SK-N-SH (cell line): ENCODE results near the gene TRIM54. TPM values are rescaled to one million over a fixed set of nuclear protein-coding genes. Genes with fewer than 3 reads are reported as not detected.

Experiments
- CTCF ChIA-PET: fragments of 300-600, 350-600 bp; formaldehyde crosslinking; extraction: SDS; loops from one replicate; lab custom pipeline; 2021; lab: Yijun Ruan, JAX
- POLR2A ChIA-PET: fragments of 350-600 bp; sonication (Branson Sonifier 250); formaldehyde crosslinking; extraction: SDS; loops from one replicate; lab custom pipeline; 2020; ENCODE audit warnings: antibody characterized with exemption, inconsistent platforms; lab: Yijun Ruan, JAX
- DNase-seq: peaks from one replicate; pipeline ENCODE4 v3.0.0; 2012
- H2AFZ ChIP-seq: fragments of 200-600 bp; sonication (generic); 2 replicates; pipeline ENCODE4 v1.8.1; 2016; ENCODE audit warnings: antibody characterized with exemption, mild to moderate bottlenecking, low read depth
- H3F3A ChIP-seq: fragments of 200-600 bp; sonication (generic); replicated peaks from 2 replicates; pipeline ENCODE3; 2016; ENCODE audit warnings: antibody characterized with exemption, mild to moderate bottlenecking; ENCODE audit not compliant: insufficient read depth
- H3K27ac ChIP-seq, 2 experiments: fragments of 200-500 bp in 1 of 2; fragments of 200-600 bp in 1 of 2; sonication (Bioruptor generic) in 1 of 2; sonication (generic), shearing (Covaris generic) in 1 of 2; 2 replicates each; pipeline versions ENCODE4 v1.5.1 to v1.6.1; 2014 to 2016; ENCODE audit warnings: low read depth in 2 of 2, inconsistent platforms in 1 of 2, low read length in 1 of 2, mild to moderate bottlenecking in 1 of 2, mixed read lengths in 1 of 2
- H3K27me3 ChIP-seq: fragments of 200-600 bp; sonication (generic), shearing (Covaris generic); 2 replicates; pipeline ENCODE4 v1.6.1; 2016; ENCODE audit warnings: mixed run types; ENCODE audit not compliant: insufficient read depth
- H3K36me3 ChIP-seq, 2 experiments: fragments of 200-500 bp in 1 of 2; fragments of 200-600 bp in 1 of 2; sonication (Bioruptor generic) in 1 of 2; sonication (generic) in 1 of 2; replicated peaks in 1 of 2; 2 replicates each; pipeline versions ENCODE3 to v1.5.1; 2014 to 2016; ENCODE audit warnings: low read length in 1 of 2, mild to moderate bottlenecking in 1 of 2; ENCODE audit not compliant: insufficient read depth in 2 of 2, control insufficient read depth in 1 of 2
- H3K4me1 ChIP-seq, 2 experiments: fragments of 200-500 bp in 1 of 2; fragments of 200-600 bp in 1 of 2; sonication (Bioruptor generic) in 1 of 2; sonication (generic), shearing (Covaris generic) in 1 of 2; 2 replicates each; pipeline versions ENCODE4 v1.5.1 to v1.6.1; 2014 to 2016; ENCODE audit warnings: low read depth in 1 of 2, low read length in 1 of 2, mixed run types in 1 of 2; ENCODE audit not compliant: insufficient read depth in 2 of 2, control insufficient read depth in 1 of 2
- H3K4me2 ChIP-seq: fragments of 200-600 bp; sonication (generic), shearing (Covaris generic); 2 replicates; pipeline ENCODE4 v1.6.1; 2017; ENCODE audit warnings: mixed run types
- H3K4me3 ChIP-seq, 2 experiments: fragments of 200-500 bp in 1 of 2; fragments of 200-600 bp in 1 of 2; sonication (Bioruptor generic) in 1 of 2; sonication (generic), shearing (Covaris generic) in 1 of 2; 2 replicates each; pipeline versions ENCODE4 v1.5.1 to v1.8.1; 2014 to 2016; ENCODE audit warnings: low read depth in 2 of 2, inconsistent platforms in 1 of 2, low read length in 1 of 2, mild to moderate bottlenecking in 1 of 2, mixed read lengths in 1 of 2, moderate library complexity in 1 of 2
- H3K79me2 ChIP-seq: fragments of 200-600 bp; sonication (generic); 2 replicates; pipeline ENCODE4 v1.8.1; 2017; ENCODE audit warnings: mild to moderate bottlenecking; ENCODE audit not compliant: insufficient read depth
- H3K9ac ChIP-seq: fragments of 200-600 bp; sonication (generic); 2 replicates; pipeline ENCODE4 v1.6.1; 2017; ENCODE audit warnings: mixed run types
- H3K9me2 ChIP-seq: fragments of 200-600 bp; sonication (generic); 2 replicates; pipeline ENCODE4 v1.6.1; 2017; ENCODE audit warnings: mixed run types
- H3K9me3 ChIP-seq: fragments of 200-600 bp; sonication (generic); 2 replicates; pipeline ENCODE4 v1.6.1; 2017; ENCODE audit warnings: mixed run types, mild to moderate bottlenecking, moderate library complexity
- H4K20me1 ChIP-seq: fragments of 200-600 bp; sonication (generic); 2 replicates; pipeline ENCODE4 v1.6.1; 2017; ENCODE audit warnings: mild to moderate bottlenecking, mixed run types; ENCODE audit not compliant: insufficient read depth
- CTCF ChIP-seq: fragments of 200-600 bp; sonication (generic); IDR thresholded peaks from 2 replicates; pipeline ENCODE4 v1.6.1; 2017; ENCODE audit warnings: antibody characterized with exemption, mild to moderate bottlenecking, moderate library complexity
- ELF1 ChIP-seq: IDR thresholded peaks from 2 replicates; pipeline ENCODE4 v1.4.0; 2012
- EP300 ChIP-seq, 2 experiments: IDR thresholded peaks; 2 replicates each; pipeline versions ENCODE4 v1.4.0 to v1.6.1; 2012; ENCODE audit warnings: borderline replicate concordance in 1 of 2, low read depth in 1 of 2, low read length in 1 of 2
- EZH2phosphoT487 ChIP-seq: fragments of 200-600 bp; sonication (generic); IDR thresholded peaks from 2 replicates; pipeline ENCODE4 v1.6.1; 2017; ENCODE audit warnings: low read depth, mixed run types, mild to moderate bottlenecking, antibody characterized with exemption, moderate library complexity, borderline replicate concordance
- FOSL2 ChIP-seq: IDR thresholded peaks from 2 replicates; pipeline ENCODE4 v1.4.0; 2012; ENCODE audit warnings: low read depth, mild to moderate bottlenecking, moderate library complexity, borderline replicate concordance
- GABPA ChIP-seq: IDR thresholded peaks from 2 replicates; pipeline ENCODE4 v1.4.0; 2012; ENCODE audit warnings: low read depth, mild to moderate bottlenecking
- MEF2A ChIP-seq: IDR thresholded peaks from 2 replicates; pipeline ENCODE4 v1.4.0; 2012; ENCODE audit warnings: low read depth, borderline replicate concordance
- MXI1 ChIP-seq: IDR thresholded peaks from 2 replicates; pipeline ENCODE4 v1.6.1; 2012; ENCODE audit warnings: mild to moderate bottlenecking, low read depth, low read length, improper control_type of control experiment
- NFIC ChIP-seq: IDR thresholded peaks from 2 replicates; pipeline ENCODE4 v1.4.0; 2012; ENCODE audit warnings: borderline replicate concordance
- PBX3 ChIP-seq: IDR thresholded peaks from 2 replicates; pipeline ENCODE4; 2012
- POLR2AphosphoS5 ChIP-seq: IDR thresholded peaks from 2 replicates; pipeline ENCODE4 v1.6.1; 2012; ENCODE audit warnings: low read depth, low read length
- RAD21 ChIP-seq: IDR thresholded peaks from 2 replicates; pipeline ENCODE4 v1.6.1; 2012; ENCODE audit warnings: mild to moderate bottlenecking, low read length
- REST ChIP-seq: IDR thresholded peaks from 2 replicates; pipeline ENCODE4 v1.6.1; 2012; ENCODE audit warnings: mild to moderate bottlenecking, low read depth, low read length, moderate library complexity
- RFX5 ChIP-seq: IDR thresholded peaks from 2 replicates; pipeline ENCODE4 v1.6.1; 2012; ENCODE audit warnings: mild to moderate bottlenecking, improper control_type of control experiment, low read length
- SMC3 ChIP-seq: IDR thresholded peaks from 2 replicates; pipeline ENCODE4 v1.6.1; 2012; ENCODE audit warnings: low read depth, low read length, improper control_type of control experiment
- TCF12 ChIP-seq: IDR thresholded peaks from 2 replicates; pipeline ENCODE4 v1.4.0; 2012
- USF1 ChIP-seq: IDR thresholded peaks from 2 replicates; pipeline ENCODE4 v1.4.0; 2012; ENCODE audit warnings: low read depth, borderline replicate concordance
- ZBTB33 ChIP-seq: IDR thresholded peaks from 2 replicates; pipeline ENCODE4 v1.4.0; 2012; ENCODE audit warnings: low read depth, borderline replicate concordance
- WGBS: methylation state at CpG from one replicate; pipeline ENCODE4 v1.1.6; 2017; ENCODE audit warnings: low lambda C conversion rate; 5-methylcytosine and 5-hydroxymethylcytosine counted together
- polyA plus RNA-seq, 3 experiments: library from polyadenylated mRNA; depleted of rRNA; stranded (reverse); fragments of >200 nt; gene quantifications; 2 replicates each; pipeline ENCODE4 v1.2.3, GENCODE V29; 2012

Gene TRIM54
- polyA plus RNA-seq, 1 of the 3 experiments (the other 2 are of a cell fraction), result 0.28 TPM

- TF ChIP-seq PBX3, result peak; percentile 69
- TF ChIP-seq FOSL2, result peak; percentile 91; the same call in 1 of the 2 replicates
- TF ChIP-seq MEF2A, result no peak; the same call in 1 of the 2 replicates
- TF ChIP-seq NFIC, result peak; percentile 74; the same call in 1 of the 2 replicates
- TF ChIP-seq EP300 (IDR thresholded peaks at IDR 0.05; ENCODE audit: borderline replicate concordance in 1 of 2, low read depth in 1 of 2, low read length in 1 of 2), result no peak
- TF ChIP-seq ZBTB33, result no peak
- TF ChIP-seq SMC3, result no peak
- peak; percentile 41; the same call in 1 of the 2 replicates for TF ChIP-seq TCF12
Observed at GRCh38 chr2:27255660-27256059, 26.6 kb upstream of the TRIM54 start (continued).

GRCh38 chr2:27256855-27257454 is 25.3 kb upstream of the TRIM54 start:
- H3K9me3 ChIP-seq, result no peaks in the 10 kb centered on the region
- peaks cover 17% of the 10 kb centered on the region for H3F3A ChIP-seq
- no peak overlapping the region for H3K4me3 ChIP-seq
- no peaks in the 10 kb centered on the region for H4K20me1 ChIP-seq
- ChIA-PET CTCF (interaction anchor here (0.7 to 10.8 kb wide), 9 partner anchors 8 to 252 kb away, joined by 3 to 133 read pairs (median 4); partner anchors contain the start of gene SLC30A3), POLR2A (no interaction called here)
- H2AFZ ChIP-seq, result no peak overlapping the region
- WGBS, result 91% methylated on average over 2 of the region's 7 CpGs
- peaks cover 18% of the 10 kb centered on the region for H3K27me3 ChIP-seq
- no peak for DNase-seq
- H3K36me3 ChIP-seq, result no peaks in the 10 kb centered on the region
- no peak overlapping the region for H3K27ac ChIP-seq
- peaks cover 14 to 18% of the 10 kb centered on the region in 2 experiments for H3K4me1 ChIP-seq
- H3K9ac ChIP-seq, result no peak overlapping the region
- H3K4me2 ChIP-seq, result no peak overlapping the region
- H3K79me2 ChIP-seq, result no peaks in the 10 kb centered on the region
- no peaks in the 10 kb centered on the region for H3K9me2 ChIP-seq
- TF ChIP-seq ZBTB33 (no peak), SMC3 (no peak), POLR2AphosphoS5 (no peak), NFIC (no peak), MXI1 (no peak), GABPA (no peak), USF1 (no peak), RAD21 (no peak), MEF2A (no peak), RFX5 (no peak), REST (no peak), EZH2phosphoT487 (no peak), CTCF (no peak), ELF1 (no peak)
